ENCODE results near the gene CFAP90. TPM values are rescaled to one million over a fixed set of nuclear protein-coding genes. Genes with fewer than 3 reads are reported as not detected.
A peak's percentile ranks its signal among the peaks of the same experiment; 100 is the strongest.

The CFAP90 gene
- total and polyA plus RNA-seq, 8 donors = 0.61 to 7.4 (median 1.2) TPM

DNA sequence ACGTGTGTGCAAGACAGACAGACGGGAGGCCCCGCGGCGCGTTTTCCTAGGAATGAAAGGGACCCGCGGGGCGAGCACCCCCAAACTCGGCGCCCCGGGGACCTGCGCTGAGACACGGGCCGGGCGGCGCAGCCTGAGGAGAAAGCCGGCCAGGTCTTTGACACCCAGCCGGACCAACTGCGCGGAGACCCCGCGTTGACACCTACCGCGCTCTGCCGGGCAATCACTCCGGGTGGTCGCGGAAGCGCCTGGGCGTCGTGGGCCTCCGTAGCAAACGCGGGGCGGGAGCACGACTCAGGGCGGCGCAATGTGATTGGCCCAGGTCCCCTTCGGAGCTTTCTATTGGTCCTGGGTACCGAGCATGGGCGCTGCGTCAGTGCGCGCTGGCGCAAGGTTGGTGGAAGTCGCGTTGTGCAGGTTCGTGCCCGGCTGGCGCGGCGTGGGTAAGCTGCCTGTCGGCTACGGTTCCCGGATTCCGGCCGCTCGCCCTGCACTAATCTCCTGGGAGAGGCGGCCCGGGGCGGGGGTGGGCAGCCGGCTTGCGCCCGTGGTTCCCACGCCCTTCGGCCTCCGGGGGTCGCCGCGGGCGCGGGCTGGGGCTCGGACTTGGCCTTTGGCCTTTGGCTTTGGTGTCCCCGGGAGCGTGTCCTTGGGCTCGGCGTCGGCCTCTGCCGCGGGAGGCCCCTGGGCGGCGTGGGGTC lies 18.0 kb upstream of the CFAP90 start, which contains the start of the genes FASTKD3 and MTRR:
TSS of gene FASTKD3 (minus strand) at position 259 of the 701 bp plus-strand sequence. CDS start 948 bp downstream, outside the sequence.
TSS of gene MTRR (plus strand) at position 376 of the 701 bp plus-strand sequence. CDS start 1,647 bp downstream, outside the sequence.
- H3K4me3 ChIP-seq = peak within 1 kb of the TSS; percentile 72 to 95 (median 89)
- peak within 1 kb of the TSS; percentile 57 to 78 (median 68) for H3K27ac ChIP-seq
- DNase-seq (peak; percentile 87 to 95 (median 90)), ATAC-seq (peak; percentile 99 to 100 (median 100)), FAIRE-seq (no peak)
- peaks cover 14 to 19% (median 14%) of the 10 kb centered on the region in 3 donors for H3K4me1 ChIP-seq
- H3K36me3 ChIP-seq = no peaks in the 10 kb centered on the region
- no peaks in the 10 kb centered on the region for H3K9me3 ChIP-seq
- intact Hi-C loops (cut with DNase I) = no loop called here
- TF ChIP-seq, protein P1, sequence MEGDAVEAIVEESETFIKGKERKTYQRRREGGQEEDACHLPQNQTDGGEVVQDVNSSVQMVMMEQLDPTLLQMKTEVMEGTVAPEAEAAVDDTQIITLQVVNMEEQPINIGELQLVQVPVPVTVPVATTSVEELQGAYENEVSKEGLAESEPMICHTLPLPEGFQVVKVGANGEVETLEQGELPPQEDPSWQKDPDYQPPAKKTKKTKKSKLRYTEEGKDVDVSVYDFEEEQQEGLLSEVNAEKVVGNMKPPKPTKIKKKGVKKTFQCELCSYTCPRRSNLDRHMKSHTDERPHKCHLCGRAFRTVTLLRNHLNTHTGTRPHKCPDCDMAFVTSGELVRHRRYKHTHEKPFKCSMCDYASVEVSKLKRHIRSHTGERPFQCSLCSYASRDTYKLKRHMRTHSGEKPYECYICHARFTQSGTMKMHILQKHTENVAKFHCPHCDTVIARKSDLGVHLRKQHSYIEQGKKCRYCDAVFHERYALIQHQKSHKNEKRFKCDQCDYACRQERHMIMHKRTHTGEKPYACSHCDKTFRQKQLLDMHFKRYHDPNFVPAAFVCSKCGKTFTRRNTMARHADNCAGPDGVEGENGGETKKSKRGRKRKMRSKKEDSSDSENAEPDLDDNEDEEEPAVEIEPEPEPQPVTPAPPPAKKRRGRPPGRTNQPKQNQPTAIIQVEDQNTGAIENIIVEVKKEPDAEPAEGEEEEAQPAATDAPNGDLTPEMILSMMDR (IDR thresholded peaks at IDR 0.05) = no peak
- WGBS, 2 donors = 0 to 1% methylated on average over 79 to 83 of the region's 83 CpGs
- no peaks in the 10 kb centered on the region for H3K27me3 ChIP-seq

DNA sequence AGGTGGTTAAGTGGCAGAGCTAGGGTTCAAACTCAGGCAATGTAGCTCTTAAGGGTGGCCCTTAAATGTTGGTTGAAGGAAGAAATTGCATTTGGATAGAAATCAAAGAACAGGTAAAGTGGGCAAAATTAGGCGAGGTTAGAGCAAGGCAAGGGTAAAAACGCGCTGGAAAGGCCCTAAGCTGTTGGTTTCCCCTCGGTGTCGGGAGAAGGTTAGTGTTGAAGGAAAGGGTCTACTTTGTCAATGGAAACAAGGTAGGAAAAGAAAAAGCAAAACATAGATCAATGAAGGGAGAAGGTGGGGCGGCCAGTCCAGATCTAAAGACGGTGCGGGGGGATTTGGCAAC lies 17.5 kb upstream of the CFAP90 start:
- H3K27ac ChIP-seq = peak overlapping the region; percentile 57 to 78 (median 68)
- no peak for FAIRE-seq
- no peaks in the 10 kb centered on the region for H3K36me3 ChIP-seq
- TF ChIP-seq, protein P1 (IDR thresholded peaks at IDR 0.05) = no peak
- 0% methylated on average over 8 of the region's 8 CpGs for WGBS, 2 donors
- intact Hi-C loops (cut with DNase I) = no loop called here
- peak; percentile 1 to 17 (median 10) for ATAC-seq
- H3K9me3 ChIP-seq = no peaks in the 10 kb centered on the region
- H3K4me3 ChIP-seq = peak overlapping the region; percentile 72 to 95 (median 89)
- peaks cover 14 to 19% (median 14%) of the 10 kb centered on the region in 3 donors for H3K4me1 ChIP-seq
- no peak for DNase-seq
- no peaks in the 10 kb centered on the region for H3K27me3 ChIP-seq

DNA sequence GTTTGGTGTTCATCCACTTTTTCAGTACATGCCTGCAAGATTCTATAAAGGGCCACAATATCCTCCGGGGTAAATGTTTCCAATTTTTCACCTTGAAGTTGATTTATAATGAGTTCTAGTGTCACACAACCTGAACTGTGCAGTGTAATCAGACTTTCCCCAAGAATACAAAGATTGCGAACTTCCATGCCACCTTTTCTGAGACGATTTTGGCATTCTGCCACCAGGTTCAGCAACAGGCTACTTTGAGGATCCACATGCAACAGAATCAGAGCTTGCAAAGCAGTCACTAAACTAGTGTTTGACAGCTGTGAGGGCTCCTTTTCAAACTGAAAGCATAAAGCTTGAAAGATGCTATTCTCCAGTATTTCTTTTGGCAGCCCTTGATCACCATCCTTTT lies 16.3 kb upstream of the CFAP90 start:
- Histone ChIP-seq H3K36me3 (peaks cover 0 to 5% (median 0%) of the 10 kb centered on the region in 3 donors), H3K9me3 (no peaks in the 10 kb centered on the region), H3K27me3 (no peaks in the 10 kb centered on the region), H3K27ac (no peak overlapping the region), H3K4me3 (no peak overlapping the region), H3K4me1 (peaks cover 14 to 19% (median 14%) of the 10 kb centered on the region in 3 donors)
- intact Hi-C loops (cut with DNase I) = no loop called here
- ATAC-seq (no peak), DNase-seq (no peak), FAIRE-seq (no peak)
- TF ChIP-seq, protein P1 (IDR thresholded peaks at IDR 0.05) = no peak
- WGBS, 2 donors = 37 to 44% methylated on average over 3 of the region's 3 CpGs

DNA sequence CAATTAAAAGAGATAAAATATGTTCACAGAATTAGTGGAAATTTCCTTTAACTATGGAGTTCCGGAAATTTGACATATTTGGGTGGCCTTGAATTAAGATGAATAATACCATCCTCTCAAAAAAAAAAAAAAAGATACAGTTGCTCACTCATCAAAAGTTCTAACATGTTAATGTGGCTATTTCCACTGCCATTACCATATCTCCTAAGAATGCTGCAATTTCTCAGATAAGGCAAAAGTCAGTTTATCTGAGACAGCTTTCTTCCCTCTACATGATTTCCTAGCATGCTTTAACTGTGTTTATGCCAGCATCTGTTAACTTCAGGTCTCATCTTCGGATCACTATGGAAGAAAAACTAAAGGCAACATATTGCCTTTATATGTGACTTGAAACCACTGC lies 15.3 kb upstream of the CFAP90 start:
- H3K4me3 ChIP-seq = no peak overlapping the region
- TF ChIP-seq, protein P1 (IDR thresholded peaks at IDR 0.05) = no peak
- intact Hi-C loops (cut with DNase I) = no loop called here
- H3K27me3 ChIP-seq = no peaks in the 10 kb centered on the region
- 81 to 88% methylated on average over 2 of the region's 2 CpGs for WGBS, 2 donors
- H3K9me3 ChIP-seq = no peaks in the 10 kb centered on the region
- peaks cover 14% of the 10 kb centered on the region in 3 donors for H3K4me1 ChIP-seq
- DNase-seq (no peak), FAIRE-seq (no peak), ATAC-seq (no peak)
- H3K27ac ChIP-seq = no peak overlapping the region
- peaks cover 0 to 16% (median 0%) of the 10 kb centered on the region in 3 donors for H3K36me3 ChIP-seq

Data from pancreas (tissue), 10 donors.